ENCODE results near the gene HBG2. TPM values are rescaled to one million over a fixed set of nuclear protein-coding genes. Genes with fewer than 3 reads are reported as not detected.

HBG2 gene
- total and polyA plus RNA-seq, 2 of the 13 experiments (the other 11 are each of a cell fraction or from before 2014, with no cell fraction given), result not detected

DNA sequence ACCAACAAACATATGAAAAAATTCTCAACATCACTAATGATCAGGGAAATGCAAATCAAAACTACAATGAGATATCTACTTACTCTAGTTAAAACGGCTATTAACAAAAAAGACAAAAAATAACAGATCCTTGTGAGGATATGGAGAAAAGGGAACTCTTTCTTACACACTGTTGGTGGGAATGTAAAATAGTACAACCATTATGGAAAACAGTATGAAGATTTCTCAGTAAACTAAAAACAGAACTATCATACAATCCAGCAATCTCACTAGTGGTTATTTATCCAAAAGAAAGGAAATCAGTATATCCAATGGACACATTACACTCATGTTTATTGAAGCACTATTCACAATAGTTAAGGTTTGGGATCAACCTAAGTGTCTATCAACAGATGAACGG lies 11.3 kb upstream of the HBG2 start:
- Histone ChIP-seq H3K79me2 (ENCODE audit: insufficient read depth, low read length) (no peaks in the 10 kb centered on the region), H3K4me3 (replicated peaks in 1 of 3; ENCODE audit: insufficient read depth in 1 of 3, low read depth in 2 of 3, low read length in 3 of 3) (no peak overlapping the region), H3K27me3 (ENCODE audit: control insufficient read depth in 1 of 2, insufficient read depth in 2 of 2, low read length in 2 of 2) (no peaks in the 10 kb centered on the region), H3K36me3 (replicated peaks in 1 of 2; ENCODE audit: control insufficient read depth in 1 of 2, insufficient read depth in 2 of 2, low read length in 2 of 2) (no peaks in the 10 kb centered on the region), H3K9ac (ENCODE audit: insufficient read depth, low read depth, low read length) (no peak overlapping the region), H3K4me1 (ENCODE audit: insufficient read depth, low read length) (no peaks in the 10 kb centered on the region), H2AFZ (ENCODE audit: low read length) (no peak overlapping the region), H3K9me3 (ENCODE audit: low read length) (no peaks in the 10 kb centered on the region), H3K4me2 (ENCODE audit: low read depth, low read length) (no peak overlapping the region), H4K20me1 (ENCODE audit: insufficient read depth, low read length) (no peaks in the 10 kb centered on the region), H3K27ac (ENCODE audit: extremely low read length, insufficient read depth, low read length) (no peak overlapping the region)
- BruUV-seq (replicated peaks), result no TSS peak
- ChIA-PET CTCF (ENCODE audit: low intra/inter-chr PET ratio, low total read pairs) (no interaction called here), POLR2A (no interaction called here)
- no peak for ATAC-seq
- 1% methylated on average over 2 of the region's 2 CpGs for WGBS (ENCODE audit: low lambda C conversion rate)
- in situ Hi-C loops (cut with HindIII; ENCODE audit: extremely low pct_ligation_motif_present, low pct_unique_long_range_greater_than_20kb), result no loop called here
- TF ChIP-seq DNMT1 (CRISPR knock-in tag; IDR thresholded peaks at IDR 0.05) (no peak), ZNF138 (CRISPR knock-in tag; IDR thresholded peaks at IDR 0.05; ENCODE audit: low read depth) (no peak), CENPX (CRISPR knock-in tag; IDR thresholded peaks at IDR 0.05) (no peak), CREB3 (CRISPR knock-in tag; IDR thresholded peaks at IDR 0.05) (no peak), ZNF503 (CRISPR knock-in tag; IDR thresholded peaks at IDR 0.05) (no peak), SRF (IDR thresholded peaks at IDR 0.05; ENCODE audit: low read depth, low read length) (no peak), SMAD3 (CRISPR knock-in tag; IDR thresholded peaks at IDR 0.05) (no peak), RERE (CRISPR knock-in tag; IDR thresholded peaks at IDR 0.05; ENCODE audit: low read depth) (no peak), SMC3 (IDR thresholded peaks at IDR 0.05; ENCODE audit: low read length) (no peak), CTCF (CRISPR knock-in tag; IDR thresholded peaks at IDR 0.05) (no peak)
- intact Hi-C loops (cut with micrococcal nuclease; ENCODE audit: unreplicated experiment), result no loop called here
- DNase-seq (ENCODE audit: low spot score), result no peak
- no peak for FAIRE-seq
